Left ventricle myocardium inferior (tissue), 1 donor: ENCODE data around the gene TRMU. TPM values are rescaled to one million over a fixed set of nuclear protein-coding genes. Genes with fewer than 3 reads are reported as not detected.
A peak's percentile ranks its signal among the peaks of the same experiment; 100 is the strongest.

Source experiments
- DNase-seq: peaks from one replicate; pipeline ENCODE4 v3.0.0-alpha.2; 2020
- H3K27ac ChIP-seq: fragments of 200-600 bp; replicated peaks from 2 replicates; pipeline ENCODE4 v1.8.0; 2021
- H3K27me3 ChIP-seq: fragments of 200-600 bp; 2 replicates; pipeline ENCODE4 v1.8.0; 2021; ENCODE audit warnings: low read depth
- H3K36me3 ChIP-seq: fragments of 200-600 bp; 2 replicates; pipeline ENCODE4 v1.8.0; 2021
- H3K4me1 ChIP-seq: fragments of 200-600 bp; 2 replicates; pipeline ENCODE4 v1.8.0; 2021
- H3K4me3 ChIP-seq: fragments of 200-600 bp; 2 replicates; pipeline ENCODE4 v1.8.0; 2021; ENCODE audit warnings: mild to moderate bottlenecking, moderate library complexity
- H3K9me3 ChIP-seq: fragments of 200-600 bp; replicated peaks from 2 replicates; pipeline ENCODE4 v1.8.0; 2021
- CTCF ChIP-seq: fragments of 200-600 bp; IDR thresholded peaks from 2 replicates; pipeline ENCODE4 v1.8.0; 2021; ENCODE audit warnings: antibody characterized with exemption, mild to moderate bottlenecking, borderline replicate concordance
- intact Hi-C: fragments of 100-400 bp; cut with micrococcal nuclease; formaldehyde crosslinking; loops from one replicate; pipeline ENCODE4 v1.11.0; 2022
- total RNA-seq: library from RNA; stranded (reverse); fragmentation: NEBNext Ultra II Directional; extraction: Animal tissue kit (Norgen Biotek cat#: 25700); gene quantifications from one replicate; pipeline ENCODE4 v1.2.1, GENCODE V29; 2021
- donor health status: DM: no; HTN: yes; CAD: no; lungs with severe emphysema.

TRMU gene
- total RNA-seq, 1 donor from 2014 or later, result 42.0 TPM

- Histone ChIP-seq H3K9me3 (no peaks in the 10 kb centered on the region), H3K4me3 (no peak overlapping the region), H3K27me3 (no peaks in the 10 kb centered on the region), H3K36me3 (peaks cover 98% of the 10 kb centered on the region), H3K4me1 (peaks cover 87% of the 10 kb centered on the region), H3K27ac (peak overlapping the region; percentile 91)
- DNase-seq, result no peak
- intact Hi-C loops, result no loop called here
- no peak for TF ChIP-seq CTCF
Observed at GRCh38 chr22:46349681-46350080, 14.2 kb downstream of the TRMU start.

- H3K27ac ChIP-seq, result peak overlapping the region; percentile 91
- H3K9me3 ChIP-seq, result no peaks in the 10 kb centered on the region
- H3K27me3 ChIP-seq, result no peaks in the 10 kb centered on the region
- DNase-seq, result no peak
- intact Hi-C loops, result no loop called here
- H3K36me3 ChIP-seq, result peaks cover 96% of the 10 kb centered on the region
- TF ChIP-seq CTCF, result no peak
- peaks cover 87% of the 10 kb centered on the region for H3K4me1 ChIP-seq
- H3K4me3 ChIP-seq, result no peak overlapping the region
Observed at GRCh38 chr22:46350121-46350520, 14.6 kb downstream of the TRMU start.

- no peak for TF ChIP-seq CTCF
- no peak for DNase-seq
- peak overlapping the region; percentile 91 for H3K27ac ChIP-seq
- H3K36me3 ChIP-seq, result peaks cover 94% of the 10 kb centered on the region
- intact Hi-C loops, result no loop called here
- H3K4me3 ChIP-seq, result no peak overlapping the region
- H3K27me3 ChIP-seq, result no peaks in the 10 kb centered on the region
- peaks cover 87% of the 10 kb centered on the region for H3K4me1 ChIP-seq
- no peaks in the 10 kb centered on the region for H3K9me3 ChIP-seq
Observed at GRCh38 chr22:46350646-46351045, 15.1 kb downstream of the TRMU start.

- H3K27me3 ChIP-seq, result no peaks in the 10 kb centered on the region
- DNase-seq, result no peak
- H3K4me3 ChIP-seq, result no peak overlapping the region
- no peaks in the 10 kb centered on the region for H3K9me3 ChIP-seq
- intact Hi-C loops, result no loop called here
- peaks cover 87% of the 10 kb centered on the region for H3K4me1 ChIP-seq
- no peak for TF ChIP-seq CTCF
- peak overlapping the region; percentile 91 for H3K27ac ChIP-seq
- H3K36me3 ChIP-seq, result peaks cover 96% of the 10 kb centered on the region
Observed at GRCh38 chr22:46351131-46351735, 15.7 kb downstream of the TRMU start.

- peaks cover 84% of the 10 kb centered on the region for H3K4me1 ChIP-seq
- intact Hi-C loops, result no loop called here
- peaks cover 96% of the 10 kb centered on the region for H3K36me3 ChIP-seq
- no peaks in the 10 kb centered on the region for H3K9me3 ChIP-seq
- no peak for TF ChIP-seq CTCF
- H3K27ac ChIP-seq, result peak overlapping the region; percentile 91
- H3K27me3 ChIP-seq, result no peaks in the 10 kb centered on the region
- DNase-seq, result no peak
- no peak overlapping the region for H3K4me3 ChIP-seq
Observed at GRCh38 chr22:46351767-46352166, 16.3 kb downstream of the TRMU start.
